UCSD-AML1 (cell line): Measurements from ENCODE around the gene PYDC1.
"Not testable (repeated sequence)": the region's sequence is repeated elsewhere in the genome, so short reads cannot be mapped to it uniquely, and the experiment has no call there.

Experiments used
- DNase-seq: peaks from one replicate; lab custom pipeline; 2025; ENCODE audit not compliant: unreplicated experiment; lab: John Stamatoyannopoulos, UW

Gene PYDC1

DNA sequence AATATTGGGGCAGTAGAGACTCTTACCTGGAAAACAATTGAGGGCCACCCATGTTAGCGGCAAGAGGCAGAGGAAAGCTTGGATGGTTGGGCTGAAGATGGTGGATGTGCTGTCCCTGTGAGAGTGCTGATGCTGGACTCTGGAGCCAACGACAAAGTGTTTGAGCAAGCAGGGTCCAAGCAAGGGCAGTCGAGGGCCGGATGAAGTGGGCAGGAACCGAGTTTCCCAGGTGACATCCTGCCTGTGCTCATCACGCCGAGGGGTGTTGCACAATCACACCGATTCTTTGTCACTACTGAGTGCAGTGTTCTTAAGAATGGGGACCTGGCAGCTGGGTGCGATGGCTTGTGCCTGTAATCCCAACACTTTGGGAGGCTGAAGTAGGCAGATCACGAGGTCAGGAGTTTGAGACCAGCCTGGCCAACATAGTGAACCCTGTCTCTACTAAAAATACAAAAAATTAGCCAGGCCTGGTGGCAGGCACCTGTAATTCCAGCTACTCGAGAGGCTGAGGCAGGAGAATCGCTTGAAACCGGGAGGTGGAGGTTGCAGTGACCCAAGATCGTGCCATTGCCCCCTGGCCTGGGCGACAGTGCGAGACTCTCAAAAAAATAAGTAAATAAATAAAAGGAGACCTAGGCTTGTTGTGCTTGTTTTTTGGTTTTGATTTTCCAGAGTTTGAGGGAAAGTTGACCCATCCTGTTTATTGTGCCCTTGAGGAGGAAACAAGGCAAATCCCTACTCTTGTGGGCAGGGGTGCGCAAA lies 20.4 kb downstream of the PYDC1 start:
- no peak for DNase-seq

DNA sequence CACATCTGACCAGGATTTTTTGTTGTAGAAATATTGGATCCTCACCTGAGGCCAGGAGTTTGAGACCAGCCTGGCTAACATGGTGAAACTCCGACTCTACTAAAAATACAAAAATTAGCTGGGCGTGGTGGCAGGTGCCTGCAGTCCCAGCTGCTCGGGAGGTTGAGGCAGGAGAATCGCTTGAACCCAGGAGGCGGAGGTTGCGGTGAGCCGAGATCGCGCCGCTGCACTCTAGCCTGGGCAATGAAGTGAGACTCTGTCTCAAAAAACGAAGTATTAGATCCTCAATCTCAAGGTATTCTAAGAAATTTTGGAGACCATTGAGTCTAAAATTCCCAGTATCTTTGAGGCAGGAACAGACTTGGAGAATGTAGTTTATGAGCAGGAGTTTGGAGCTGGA lies 21.1 kb downstream of the PYDC1 start:
- DNase-seq: not testable (repeated sequence)

GRCh38 chr16:31194898-31195297 lies 22.0 kb downstream of the PYDC1 start:
- no peak for DNase-seq

DNA sequence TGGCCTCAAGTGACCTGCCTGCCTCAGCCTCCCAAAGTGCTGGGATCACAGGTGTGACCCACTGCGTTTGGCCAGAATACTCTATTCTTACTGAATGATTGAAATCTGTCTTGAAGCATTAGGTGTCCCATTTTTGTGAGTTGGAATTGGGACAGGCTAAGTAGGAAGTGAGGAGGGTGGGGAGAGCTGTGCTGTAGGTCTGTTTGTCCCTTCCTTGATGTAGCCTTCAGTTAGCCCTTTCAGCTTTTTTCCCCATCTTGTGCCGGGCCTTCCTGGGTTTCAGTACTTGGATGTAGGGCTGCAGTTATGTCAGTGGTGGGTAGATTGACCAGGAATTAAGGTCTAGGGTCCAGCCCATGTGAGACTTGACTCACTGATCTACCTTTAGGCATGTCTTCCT lies 23.1 kb downstream of the PYDC1 start:
- DNase-seq: no peak

DNA sequence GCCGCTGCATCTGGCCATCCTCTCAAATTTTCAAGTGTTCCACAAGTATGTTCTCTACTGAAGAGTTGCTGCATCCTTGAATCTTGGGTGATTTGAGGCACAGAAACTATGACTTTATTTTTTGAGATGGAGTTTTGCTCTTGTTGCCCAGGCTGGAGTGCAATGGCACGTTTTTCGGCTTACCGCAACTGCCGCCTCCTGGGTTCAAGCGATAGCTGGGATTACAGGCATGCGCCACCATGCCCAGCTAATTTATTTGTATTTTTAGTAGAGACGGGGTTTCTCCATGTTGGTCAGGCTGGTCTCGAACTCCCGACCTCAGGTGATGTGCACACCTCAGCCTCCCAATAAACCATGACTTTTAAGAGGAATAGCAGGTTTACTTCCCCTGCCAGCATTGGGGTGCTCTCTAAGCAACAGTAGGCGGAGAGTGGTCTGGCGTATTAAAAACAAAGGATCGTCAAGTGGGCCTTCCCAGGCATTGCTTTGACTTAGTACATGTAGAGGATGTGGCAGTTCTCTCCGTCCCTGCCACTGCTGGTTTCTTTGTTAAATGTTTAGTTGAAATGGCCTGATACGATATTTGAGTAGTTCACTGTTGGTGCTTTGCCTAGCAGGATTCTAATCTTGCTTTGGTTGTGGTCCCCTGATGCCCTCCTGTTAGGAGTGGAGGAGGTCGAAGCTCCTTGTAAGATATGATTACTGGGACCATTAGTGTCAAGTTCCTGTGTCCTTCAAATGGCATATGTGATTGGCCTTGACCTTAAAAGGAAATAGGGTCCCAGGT lies 23.9 kb downstream of the PYDC1 start:
- no peak for DNase-seq

GRCh38 chr16:31191697-31192428 lies 25.1 kb downstream of the PYDC1 start:
- DNase-seq: no peak

- DNase-seq: no peak
Observed at GRCh38 chr16:31190818-31191444, 26.0 kb downstream of the PYDC1 start.

- no peak for DNase-seq
Observed at GRCh38 chr16:31190061-31190460, 26.9 kb downstream of the PYDC1 start.

- DNase-seq: no peak
Observed at GRCh38 chr16:31189412-31189778, 27.5 kb downstream of the PYDC1 start.

DNA sequence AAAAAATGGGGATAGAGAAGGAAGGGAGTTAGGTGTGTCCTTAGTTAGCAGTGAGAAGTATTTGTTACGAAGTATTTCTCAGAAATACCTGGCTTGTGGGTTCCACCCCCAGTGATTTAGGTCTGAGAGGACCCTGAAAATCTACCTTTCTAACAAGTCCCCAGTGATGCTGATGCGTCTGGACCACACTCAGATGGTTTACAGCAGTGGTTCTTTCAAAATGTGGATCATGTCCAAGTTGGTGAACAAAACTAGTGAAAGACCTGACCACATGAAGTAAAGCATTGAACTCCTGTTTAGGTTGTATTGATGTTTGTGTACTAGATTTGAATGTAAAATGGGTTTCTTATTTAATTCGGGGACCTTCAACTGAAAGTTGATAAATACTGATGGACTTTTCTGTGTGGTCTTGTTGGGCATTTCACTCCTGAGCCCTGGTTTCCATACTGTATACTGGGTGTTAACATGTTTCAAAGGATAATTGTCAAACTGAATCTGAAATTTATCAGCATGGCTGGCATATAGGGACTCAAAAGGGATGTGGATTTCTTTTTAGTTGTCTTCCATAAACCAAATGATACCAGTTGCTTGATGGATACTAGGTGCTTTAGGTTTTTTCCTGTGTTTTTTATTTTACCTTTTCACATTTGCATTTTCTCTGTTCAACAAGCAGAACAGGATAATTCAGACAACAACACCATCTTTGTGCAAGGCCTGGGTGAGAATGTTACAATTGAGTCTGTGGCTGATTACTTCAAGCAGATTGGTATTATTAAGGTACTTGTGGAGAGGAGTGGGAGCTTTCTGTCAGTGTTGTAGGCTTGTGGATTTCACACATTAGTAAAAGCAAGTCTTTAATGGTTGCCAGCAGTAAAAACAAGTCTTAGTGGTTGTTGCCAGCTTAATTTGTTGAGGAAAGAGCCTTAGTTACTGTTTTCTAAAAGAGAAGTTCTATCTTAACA lies 28.2 kb downstream of the PYDC1 start:
- no peak for DNase-seq

- no peak for DNase-seq
Observed at GRCh38 chr16:31187808-31188189, 29.1 kb downstream of the PYDC1 start.

DNA sequence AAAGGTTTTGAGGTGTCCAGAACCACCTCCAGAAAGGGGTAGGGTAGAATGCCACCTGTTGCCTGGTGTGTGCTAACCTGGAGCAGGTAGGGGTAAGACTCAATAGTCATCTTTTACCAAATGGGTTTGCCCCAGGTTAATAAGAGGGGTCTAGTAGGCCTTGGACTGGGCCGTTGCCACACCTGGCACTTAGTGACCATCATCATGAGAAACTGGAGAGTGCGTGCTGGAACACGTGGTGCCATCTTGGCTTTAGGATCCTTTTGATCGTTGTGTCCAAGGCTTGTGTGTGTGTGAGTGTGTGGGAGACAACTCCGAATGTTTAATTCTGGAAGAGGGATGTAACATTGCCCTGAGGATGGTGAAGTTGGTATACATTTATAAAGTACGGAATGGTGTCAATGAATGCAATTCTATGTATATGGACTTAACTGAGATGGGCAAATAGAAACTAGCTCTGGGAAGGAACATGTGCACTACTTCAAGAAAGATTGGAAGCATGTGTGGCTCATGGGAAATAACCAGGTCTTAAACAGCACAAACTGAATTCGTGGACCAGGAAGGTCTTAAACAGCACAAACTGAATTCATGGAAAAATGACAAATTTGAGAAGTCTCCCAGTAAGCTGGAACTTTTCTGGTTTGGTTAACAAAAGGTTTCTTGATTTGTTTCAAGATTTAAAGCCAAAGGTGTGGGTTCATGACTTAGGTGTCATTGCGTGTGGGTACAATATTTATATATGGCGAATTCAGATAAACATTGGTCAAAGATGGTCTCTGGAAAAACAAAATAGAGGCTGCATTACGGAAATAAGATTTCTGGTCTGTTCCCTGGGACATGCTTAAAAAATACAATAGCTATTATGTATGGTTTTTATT lies 29.8 kb downstream of the PYDC1 start:
- no peak for DNase-seq

DNA sequence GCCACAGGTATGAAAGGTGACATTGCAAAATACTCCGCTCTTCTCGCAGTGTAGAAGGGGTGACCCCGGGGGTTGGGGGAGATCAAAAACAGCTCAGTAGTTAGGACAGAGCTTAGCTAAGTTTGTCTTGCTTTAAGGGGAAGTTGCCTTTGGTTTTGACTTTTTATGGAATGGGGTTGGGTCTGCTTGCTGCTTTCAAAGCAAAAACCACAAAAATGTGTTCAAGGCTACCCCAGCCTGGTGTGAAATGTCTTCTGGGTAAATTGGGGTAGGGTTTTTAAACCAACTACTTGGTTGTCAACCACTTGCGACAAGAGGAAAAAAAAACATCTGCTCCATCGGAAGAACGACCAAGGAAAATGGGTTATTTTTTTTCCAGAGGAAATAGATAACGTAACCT lies 30.8 kb downstream of the PYDC1 start:
- no peak for DNase-seq

GRCh38 chr16:31185339-31185738 lies 31.6 kb downstream of the PYDC1 start:
- DNase-seq: no peak

- no peak for DNase-seq
Observed at GRCh38 chr16:31184888-31185287, 32.0 kb downstream of the PYDC1 start.

GRCh38 chr16:31183432-31184428 lies 33.2 kb downstream of the PYDC1 start:
- no peak for DNase-seq

- no peak for DNase-seq
Observed at GRCh38 chr16:31182391-31182790, 34.5 kb downstream of the PYDC1 start.
